Suprapubic skin (tissue), 3 donors: ENCODE measurements around the gene GRK4.
"Not testable (repeated sequence)": the region's sequence is repeated elsewhere in the genome, so short reads cannot be mapped to it uniquely, and the experiment has no call there.

ENCODE experiments used
- CTCF ChIP-seq, 2 donors: fragments of 200-600 bp in 1 of 2; fragments of 450-650 bp in 1 of 2; sonication (generic) in 1 of 2; IDR thresholded peaks; one replicate each; pipeline ENCODE4 v1.5.1; 2016 to 2019; ENCODE audit warnings: antibody characterized with exemption in 2 of 2, mild to moderate bottlenecking in 1 of 2, moderate library complexity in 1 of 2
- EP300 ChIP-seq: sonication (generic); formaldehyde crosslinking; IDR thresholded peaks from one replicate; pipeline ENCODE4 v1.6.1; 2017; ENCODE audit warnings: antibody characterized with exemption
- POLR2A ChIP-seq, 2 donors: fragments of 450-650 bp; IDR thresholded peaks; one replicate each; pipeline ENCODE4 v1.6.1; 2017; ENCODE audit warnings: antibody characterized with exemption in 2 of 2, mild to moderate bottlenecking in 2 of 2, moderate library complexity in 2 of 2

GRCh38 chr4:2918714-2919113 is 44.7 kb upstream of the GRK4 start:
- not testable (repeated sequence) for TF ChIP-seq CTCF (IDR thresholded peaks at IDR 0.05); EP300; POLR2A (IDR thresholded peaks at IDR 0.05)
